Body of pancreas (tissue), 4 donors: Measurements from ENCODE around the gene SORCS2.

Experiments
- CTCF ChIP-seq, 7 experiments: fragments of 450-650 bp in 4 of 7; fragments of 200-600 bp in 3 of 7; sonication (generic) in 3 of 7; IDR thresholded peaks; one replicate each; pipeline ENCODE4 v1.5.1; 2016 to 2019; ENCODE audit warnings: antibody characterized with exemption in 7 of 7
- POLR2A ChIP-seq, 3 donors: fragments of 450-650 bp; IDR thresholded peaks; one replicate each; pipeline ENCODE4 v1.6.1; 2016; ENCODE audit warnings: antibody characterized with exemption in 3 of 3, mild to moderate bottlenecking in 2 of 3

GRCh38 chr4:7726665-7727413, 534.5 kb downstream of the SORCS2 start:
- TF ChIP-seq POLR2A (IDR thresholded peaks at IDR 0.05) (no peak), CTCF (IDR thresholded peaks at IDR 0.05) (no peak)
